T47D (cell line): ENCODE results near the gene CFAP20.

Experiments
- DNase-seq, 2 experiments: peaks; one replicate each; pipeline versions ENCODE4 v3.0.0 to v3.0.0-alpha.2; 2011 to 2012; ENCODE audit warnings: low read depth in 1 of 2, low spot score in 1 of 2
- JUND ChIP-seq: IDR thresholded peaks from 2 replicates; pipeline ENCODE4 v1.6.1; 2012; ENCODE audit warnings: low read depth
- in situ Hi-C: cut with HindIII; loops from 2 replicates; pipeline ENCODE4 v1.10.0; 2016; ENCODE audit warnings: low sequenced_read_pairs, low pct_unique_long_range_greater_than_20kb

Gene CFAP20

DNA sequence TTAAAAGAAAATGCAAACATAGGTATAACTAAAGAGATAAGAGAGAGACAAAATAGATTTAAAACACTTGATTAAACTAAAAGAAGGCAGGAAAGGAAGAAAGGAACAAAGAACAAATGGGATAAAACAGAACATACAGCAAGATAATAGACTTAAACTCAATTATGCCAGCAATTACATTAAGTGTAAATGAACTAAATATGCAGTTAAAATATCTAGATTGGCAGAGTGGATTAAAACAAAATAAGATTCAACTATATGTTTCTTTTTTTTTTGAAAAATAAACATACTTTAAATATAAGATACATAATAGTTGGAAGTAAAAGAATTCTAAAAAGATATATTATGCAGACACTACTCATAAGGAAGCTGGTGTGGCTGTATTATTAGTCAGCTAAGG is 9.7 kb upstream of the CFAP20 start:
- TF ChIP-seq JUND, result no peak
- in situ Hi-C loops, result no loop called here
- DNase-seq, result no peak

DNA sequence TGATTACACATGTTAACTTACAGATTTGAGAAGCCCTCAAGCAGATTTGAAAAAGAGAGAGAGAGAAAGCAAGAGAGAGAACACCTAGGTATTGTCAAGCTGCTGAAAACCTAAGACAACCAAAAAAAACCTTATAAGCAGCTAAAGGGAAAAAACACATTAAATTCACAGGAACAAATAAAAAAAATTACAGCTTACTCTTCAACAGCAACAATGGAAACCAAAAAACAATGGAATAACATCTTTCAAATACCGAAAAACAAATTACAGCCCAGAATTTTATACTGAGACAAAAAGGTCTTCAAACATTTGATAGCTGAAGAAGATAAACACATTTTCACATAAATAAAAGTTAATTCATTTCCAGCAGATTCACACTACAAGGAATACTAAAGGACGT is 8.4 kb upstream of the CFAP20 start:
- TF ChIP-seq JUND, result no peak
- in situ Hi-C loops, result no loop called here
- DNase-seq, result no peak

DNA sequence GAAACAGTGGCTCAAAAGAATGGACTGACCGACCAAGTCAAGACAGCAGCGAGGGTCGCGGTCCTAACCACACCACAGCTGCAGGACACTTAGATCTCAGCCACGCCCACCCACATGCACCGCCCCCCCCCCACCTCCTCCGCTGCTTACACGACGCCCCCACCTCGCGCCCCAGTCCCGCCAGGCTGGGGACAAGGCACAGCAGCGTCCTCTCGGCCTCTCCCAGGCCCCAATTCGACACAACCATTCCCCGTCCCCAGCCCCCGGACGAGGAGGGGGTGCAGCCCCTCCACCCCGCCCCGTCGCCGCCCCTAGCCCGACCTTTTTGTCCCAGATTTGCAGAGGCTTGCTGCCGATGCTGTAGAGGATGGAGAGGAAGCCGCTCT is 477 bp downstream of the CFAP20 start:
- TF ChIP-seq JUND, result no peak
- in situ Hi-C loops, result no loop called here
- DNase-seq, result no peak

- no peak for TF ChIP-seq JUND
- no peak for DNase-seq
- in situ Hi-C loops, result no loop called here
These were observed 975 bp downstream of the CFAP20 start for GRCh38 chr16:58128181-58128631.

GRCh38 chr16:58127634-58128033 is 1.5 kb downstream of the CFAP20 start:
- no peak for DNase-seq
- in situ Hi-C loops, result no loop called here
- no peak for TF ChIP-seq JUND

GRCh38 chr16:58127033-58127556 is 2.1 kb downstream of the CFAP20 start:
- TF ChIP-seq JUND, result no peak
- in situ Hi-C loops, result no loop called here
- peak in 1 of 2 experiments; percentile 29 for DNase-seq

GRCh38 chr16:58126451-58126961 is 2.7 kb downstream of the CFAP20 start:
- in situ Hi-C loops, result no loop called here
- no peak for TF ChIP-seq JUND
- DNase-seq, result no peak

DNA sequence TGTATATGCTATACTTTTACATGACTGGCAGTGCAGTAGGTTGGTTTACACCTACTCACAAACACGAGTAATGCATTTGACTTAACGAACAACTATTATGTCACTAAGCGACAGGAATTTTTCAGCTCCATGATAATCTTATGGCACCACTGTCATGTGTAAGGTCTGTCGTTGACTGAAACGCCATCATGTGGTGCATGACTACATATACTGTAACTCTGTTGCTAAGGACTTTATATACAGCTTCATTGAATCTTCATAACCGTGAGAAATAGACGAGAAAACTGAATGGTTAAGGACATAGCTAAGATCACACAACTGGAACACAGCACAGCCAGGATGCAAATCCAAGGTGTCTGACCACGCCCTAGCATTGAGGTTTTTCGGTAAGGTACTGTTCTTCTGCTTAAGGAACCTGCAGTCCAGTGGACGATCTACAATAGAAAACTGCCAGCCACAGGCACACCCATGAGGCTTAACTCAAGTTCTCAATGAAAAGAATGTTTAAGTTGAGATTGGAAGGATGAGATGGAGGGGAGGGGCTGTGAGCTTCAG is 3.3 kb downstream of the CFAP20 start:
- in situ Hi-C loops, result no loop called here
- peak in 1 of 2 experiments; percentile 58 for DNase-seq
- TF ChIP-seq JUND, result no peak

DNA sequence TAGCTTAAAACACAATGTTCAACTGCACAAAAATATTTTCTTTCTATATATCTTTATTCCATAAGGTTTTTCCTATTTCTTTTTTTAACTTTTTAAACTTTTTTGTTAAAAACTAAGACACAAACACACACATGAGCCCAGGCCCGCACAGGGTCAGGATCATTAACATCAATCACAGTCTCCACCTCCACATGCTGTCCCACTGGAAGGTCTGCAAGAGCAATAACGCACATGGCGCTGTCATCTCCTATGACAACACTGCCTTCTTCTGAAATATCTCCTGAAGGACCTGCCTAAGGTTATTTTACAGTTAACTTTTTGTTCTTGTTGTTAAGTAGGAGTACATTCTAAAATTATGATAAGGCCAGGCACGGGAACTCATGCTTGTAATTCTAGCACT is 4.1 kb downstream of the CFAP20 start:
- in situ Hi-C loops, result no loop called here
- no peak for TF ChIP-seq JUND

GRCh38 chr16:58124601-58124915 is 4.6 kb downstream of the CFAP20 start:
- in situ Hi-C loops, result no loop called here
- peak in 1 of 2 experiments; percentile 44 for DNase-seq
- TF ChIP-seq JUND, result no peak

More for the DNA sequence above, 4.1 kb downstream of the CFAP20 start:
- DNase-seq, result no peak

DNA sequence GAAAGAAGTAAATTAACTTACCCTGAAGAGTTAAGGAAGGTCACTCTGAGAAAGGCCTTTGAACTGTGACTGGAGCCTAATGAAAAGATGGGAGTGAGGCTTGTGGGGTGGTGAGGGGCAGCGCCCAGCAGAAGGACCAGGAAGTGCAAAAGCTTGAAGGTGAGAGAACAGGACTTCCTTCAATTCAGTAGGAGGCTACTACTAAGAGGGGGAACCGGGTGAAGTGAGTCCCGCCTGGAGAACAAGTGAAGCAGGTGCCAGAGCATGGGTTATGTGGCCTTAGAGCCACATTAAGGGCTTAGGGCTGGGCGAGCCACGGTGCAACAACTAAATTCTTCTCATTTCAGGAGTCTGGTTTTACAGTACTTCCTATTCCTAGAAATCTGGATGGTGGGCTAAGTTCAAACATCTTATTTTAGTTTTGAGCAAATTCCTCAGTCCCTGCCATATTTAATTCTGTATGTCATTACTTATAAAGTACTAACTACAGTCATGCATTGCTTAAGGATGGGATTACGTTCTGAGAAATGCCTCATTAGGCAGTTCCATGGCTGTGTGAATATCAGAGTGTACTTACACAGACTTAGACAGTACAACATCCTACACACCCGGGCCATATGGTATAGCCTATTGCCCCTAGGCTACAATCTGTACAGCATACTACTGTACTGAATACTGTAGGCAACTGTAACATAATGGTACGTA is 5.1 kb downstream of the CFAP20 start:
- no peak for TF ChIP-seq JUND
- DNase-seq, result no peak
- in situ Hi-C loops, result no loop called here

DNA sequence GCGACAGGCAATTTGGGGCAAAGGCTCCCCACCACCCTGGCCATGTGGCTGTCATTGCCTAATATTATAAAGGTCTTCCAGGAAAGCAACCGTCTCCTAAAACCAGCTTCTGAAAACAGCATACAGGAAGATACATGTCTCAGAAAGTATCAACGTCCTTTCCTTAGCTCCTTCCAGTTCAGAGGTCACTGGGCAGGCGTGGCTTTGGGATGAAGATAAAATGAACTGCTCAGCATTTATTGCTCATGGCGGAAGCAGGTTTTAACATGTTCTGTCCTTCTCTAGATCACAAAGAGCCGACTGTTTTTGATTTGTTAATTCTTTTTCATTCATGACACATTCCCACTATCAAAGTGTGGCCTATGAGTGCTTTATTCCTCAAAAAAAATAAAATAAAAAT is 8.0 kb downstream of the CFAP20 start:
- in situ Hi-C loops, result no loop called here
- DNase-seq, result no peak

DNA sequence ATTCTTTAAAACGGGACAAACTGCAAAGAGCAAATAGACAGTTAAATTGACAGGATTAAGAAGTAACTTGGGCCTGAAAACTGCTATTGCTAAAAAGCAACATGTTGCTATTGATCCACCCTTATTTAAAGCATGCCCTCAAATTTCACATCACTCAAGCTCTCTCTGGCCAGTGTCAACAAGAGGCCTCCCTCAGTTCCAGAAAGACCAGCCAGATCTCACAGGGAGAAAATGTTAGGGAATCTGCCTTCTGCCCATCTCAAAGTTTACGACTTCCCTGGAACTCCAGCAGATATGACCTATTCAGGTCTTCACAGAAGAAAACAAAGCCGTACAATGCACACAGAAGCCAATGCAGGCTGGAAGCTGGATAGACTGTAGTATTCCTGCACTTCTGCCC is 8.9 kb downstream of the CFAP20 start:
- in situ Hi-C loops, result no loop called here
- no peak for TF ChIP-seq JUND
- no peak for DNase-seq

More for the DNA sequence above, 8.0 kb downstream of the CFAP20 start:
- no peak for TF ChIP-seq JUND

GRCh38 chr16:58119509-58119845 is 9.7 kb downstream of the CFAP20 start:
- in situ Hi-C loops, result no loop called here
- no peak for DNase-seq
- no peak for TF ChIP-seq JUND
